AG10803 (cell line): ENCODE data around the gene TP53I3.

ENCODE experiments used
- DNase-seq: peaks from one replicate; pipeline ENCODE4 v3.0.0; 2010; ENCODE audit warnings: low read depth
- H3K4me3 ChIP-seq: 2 replicates; pipeline ENCODE4 v1.5.1; 2011; ENCODE audit warnings: mild to moderate bottlenecking, low read length, control low read depth
- TF ChIP-seq, protein P1 (sequence below): conservative IDR thresholded peaks from 2 replicates; pipeline ENCODE4 v1.5.1; 2011; ENCODE audit warnings: mild to moderate bottlenecking, low read length, control low read depth, inconsistent platforms

TP53I3 gene

DNA sequence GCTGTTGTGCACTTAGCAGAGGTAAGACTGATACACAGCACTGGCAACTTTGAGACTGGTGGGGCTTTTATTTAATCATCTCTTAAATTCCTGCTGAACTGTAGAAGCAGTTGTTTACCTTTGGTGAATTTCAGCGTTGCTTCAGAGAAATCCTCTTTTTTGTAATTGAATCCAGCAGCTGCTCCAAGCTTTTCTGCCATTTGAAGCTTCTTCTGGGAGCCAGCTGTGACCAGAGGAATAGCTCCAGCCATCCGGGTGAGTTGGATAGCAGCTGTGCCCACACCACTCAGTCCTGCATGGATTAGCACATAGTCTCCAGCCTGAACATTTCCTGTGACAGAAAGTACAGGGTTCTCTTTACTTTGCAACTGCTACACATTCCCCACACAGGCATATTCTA lies 3.9 kb downstream of the TP53I3 start:
- DNase-seq: peak; percentile 53
- no peak overlapping the region for H3K4me3 ChIP-seq
- TF ChIP-seq, protein P1, sequence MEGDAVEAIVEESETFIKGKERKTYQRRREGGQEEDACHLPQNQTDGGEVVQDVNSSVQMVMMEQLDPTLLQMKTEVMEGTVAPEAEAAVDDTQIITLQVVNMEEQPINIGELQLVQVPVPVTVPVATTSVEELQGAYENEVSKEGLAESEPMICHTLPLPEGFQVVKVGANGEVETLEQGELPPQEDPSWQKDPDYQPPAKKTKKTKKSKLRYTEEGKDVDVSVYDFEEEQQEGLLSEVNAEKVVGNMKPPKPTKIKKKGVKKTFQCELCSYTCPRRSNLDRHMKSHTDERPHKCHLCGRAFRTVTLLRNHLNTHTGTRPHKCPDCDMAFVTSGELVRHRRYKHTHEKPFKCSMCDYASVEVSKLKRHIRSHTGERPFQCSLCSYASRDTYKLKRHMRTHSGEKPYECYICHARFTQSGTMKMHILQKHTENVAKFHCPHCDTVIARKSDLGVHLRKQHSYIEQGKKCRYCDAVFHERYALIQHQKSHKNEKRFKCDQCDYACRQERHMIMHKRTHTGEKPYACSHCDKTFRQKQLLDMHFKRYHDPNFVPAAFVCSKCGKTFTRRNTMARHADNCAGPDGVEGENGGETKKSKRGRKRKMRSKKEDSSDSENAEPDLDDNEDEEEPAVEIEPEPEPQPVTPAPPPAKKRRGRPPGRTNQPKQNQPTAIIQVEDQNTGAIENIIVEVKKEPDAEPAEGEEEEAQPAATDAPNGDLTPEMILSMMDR: no peak

DNA sequence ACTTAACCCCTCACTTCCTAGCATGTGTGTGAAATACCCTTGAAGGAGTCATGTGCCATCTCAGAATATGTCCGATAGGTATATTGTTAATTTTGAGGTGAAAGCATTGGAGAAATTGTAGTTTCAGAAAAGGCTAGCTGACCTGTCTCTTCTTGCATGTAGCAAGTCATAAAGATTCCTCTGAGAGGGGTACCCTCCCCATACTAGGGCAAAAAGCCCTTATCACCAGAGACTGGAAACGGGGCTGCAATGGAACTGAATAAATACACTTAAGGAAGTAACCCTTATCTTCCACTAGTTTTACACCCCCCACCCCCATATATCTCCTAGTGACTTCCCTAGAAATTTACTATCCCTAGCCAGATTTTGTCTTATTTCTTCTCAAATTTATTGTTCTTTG lies 6.8 kb downstream of the TP53I3 start:
- peak overlapping the region; percentile 98 for H3K4me3 ChIP-seq
- DNase-seq: no peak
- TF ChIP-seq, protein P1: no peak

DNA sequence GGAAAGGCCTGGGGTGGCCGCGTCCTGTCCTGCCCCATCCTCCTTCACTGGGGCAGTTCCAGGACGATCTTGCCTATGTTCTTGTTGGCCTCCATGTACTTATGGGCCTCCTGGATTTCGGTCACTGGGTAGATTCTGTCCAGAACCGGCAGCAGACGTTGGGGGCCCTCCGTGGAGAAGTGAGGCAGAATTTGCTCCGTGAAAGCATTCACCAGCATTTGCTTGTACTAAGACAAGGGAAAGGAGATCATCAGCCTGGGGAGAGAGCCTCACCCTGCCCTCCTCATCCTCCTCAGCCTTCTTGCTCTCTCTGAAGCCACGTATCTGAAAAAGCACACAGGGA lies 7.1 kb downstream of the TP53I3 start:
- DNase-seq: no peak
- peak overlapping the region; percentile 98 for H3K4me3 ChIP-seq
- TF ChIP-seq, protein P1: no peak

DNA sequence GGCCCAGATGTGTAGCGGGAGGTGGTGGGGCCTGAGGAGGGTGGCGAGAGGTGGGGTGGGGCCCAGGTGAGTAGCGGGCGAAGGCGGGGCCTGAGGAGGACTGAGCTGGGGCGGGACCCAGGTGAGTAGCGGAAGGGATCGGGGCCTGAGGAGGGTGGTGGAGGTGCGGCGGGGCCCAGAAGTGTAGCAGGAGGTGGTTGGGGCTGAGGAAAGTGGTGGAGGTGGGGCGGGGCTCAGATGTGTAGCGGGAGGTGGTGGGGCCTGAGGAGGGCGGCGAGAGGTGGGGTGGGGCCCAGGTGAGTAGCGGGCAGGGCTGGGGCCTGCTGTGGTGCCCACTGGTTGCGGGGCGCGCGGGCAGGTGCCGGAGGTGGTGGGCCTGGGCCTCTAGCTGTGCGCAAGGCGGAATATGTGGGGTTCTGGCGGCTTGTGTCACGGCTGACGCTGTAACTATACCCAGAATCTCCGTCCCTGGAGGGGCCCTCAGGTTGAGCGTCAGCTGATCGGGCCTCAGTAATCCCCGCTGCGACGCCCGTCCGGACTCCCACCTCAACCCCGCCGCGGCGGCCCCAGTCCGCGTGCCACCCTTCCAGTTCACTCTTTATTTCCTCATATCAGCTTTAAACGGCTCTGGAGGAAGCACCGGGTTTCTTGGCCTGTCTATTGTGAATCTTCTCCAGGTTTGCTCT lies 7.6 kb downstream of the TP53I3 start:
- DNase-seq: peak; percentile 16
- H3K4me3 ChIP-seq: peak overlapping the region; percentile 98
- TF ChIP-seq, protein P1: no peak

DNA sequence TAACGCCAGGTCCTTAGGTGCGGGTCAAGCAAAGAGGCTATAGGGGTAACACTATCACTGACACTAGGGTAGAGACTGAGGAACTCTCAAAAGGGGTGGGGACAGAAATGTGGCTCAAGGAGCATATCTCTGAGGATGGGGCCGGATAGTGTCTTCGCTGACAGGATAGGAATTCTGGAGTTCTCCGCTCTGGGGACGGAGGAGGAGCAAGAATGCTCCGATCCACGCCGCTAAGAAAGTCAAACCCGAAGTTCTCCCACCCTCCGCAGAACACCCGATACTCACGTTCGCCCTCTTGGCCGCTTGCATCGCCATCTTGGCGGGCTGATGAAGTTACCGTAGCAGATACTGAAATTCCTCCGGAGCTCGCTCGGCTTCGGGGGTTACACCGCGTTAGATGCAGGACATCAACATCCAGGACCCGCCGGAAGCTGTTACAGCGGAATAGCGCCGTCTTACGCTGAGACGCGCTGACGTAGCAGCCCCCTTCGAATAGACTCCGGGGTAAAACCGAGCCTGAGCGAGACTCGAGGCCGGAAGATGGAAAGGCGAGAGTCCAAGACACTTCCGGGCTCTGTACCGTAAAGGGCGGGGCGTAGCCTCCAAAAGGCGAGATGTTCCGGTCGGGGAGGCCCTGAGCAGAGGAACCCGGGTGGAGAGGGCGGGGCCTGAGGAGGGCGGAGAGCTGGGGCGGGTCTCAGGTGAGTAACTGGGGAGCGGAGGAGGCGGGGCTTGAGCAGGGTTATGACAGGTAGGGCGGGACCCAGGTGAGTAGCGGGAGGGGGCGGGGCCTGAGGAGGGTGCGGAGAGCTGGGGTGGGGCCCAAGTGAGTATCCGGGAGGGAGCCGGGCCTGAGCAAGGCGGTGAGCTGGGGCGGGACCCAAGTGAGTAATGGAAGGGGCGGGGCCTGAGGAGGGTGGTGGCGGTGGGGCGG lies 8.5 kb downstream of the TP53I3 start, which contains the start of gene SF3B6:
Gene SF3B6 (minus strand): TSS at position 412 of the 934 bp plus-strand sequence. CDS start 97 bp downstream, at position 315.
- TF ChIP-seq, protein P1: no peak; the same call in 1 of the 2 replicates
- DNase-seq: peak; percentile 98
- H3K4me3 ChIP-seq: peak within 1 kb of the TSS; percentile 98

DNA sequence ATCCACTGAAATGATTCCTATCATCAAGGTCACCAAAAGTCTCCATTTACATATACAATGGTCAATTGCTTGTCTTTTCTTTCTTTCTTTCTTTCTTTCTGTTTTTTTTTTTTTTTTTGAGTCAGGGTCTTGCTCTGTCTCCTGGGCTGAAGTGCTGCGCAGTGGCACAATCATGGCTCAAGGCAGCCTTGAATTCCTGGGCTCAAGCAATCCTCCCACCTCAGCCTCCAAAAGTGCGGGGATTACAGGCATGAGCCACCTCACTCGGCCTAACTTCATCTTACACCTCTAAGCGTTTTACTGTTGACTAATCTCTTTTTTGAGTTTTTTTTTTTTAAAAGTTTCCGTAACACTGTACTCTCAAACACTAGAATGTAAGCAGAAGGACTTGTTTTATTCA lies 9.4 kb downstream of the TP53I3 start:
- DNase-seq: no peak
- TF ChIP-seq, protein P1: no peak
- H3K4me3 ChIP-seq: peak overlapping the region; percentile 98

DNA sequence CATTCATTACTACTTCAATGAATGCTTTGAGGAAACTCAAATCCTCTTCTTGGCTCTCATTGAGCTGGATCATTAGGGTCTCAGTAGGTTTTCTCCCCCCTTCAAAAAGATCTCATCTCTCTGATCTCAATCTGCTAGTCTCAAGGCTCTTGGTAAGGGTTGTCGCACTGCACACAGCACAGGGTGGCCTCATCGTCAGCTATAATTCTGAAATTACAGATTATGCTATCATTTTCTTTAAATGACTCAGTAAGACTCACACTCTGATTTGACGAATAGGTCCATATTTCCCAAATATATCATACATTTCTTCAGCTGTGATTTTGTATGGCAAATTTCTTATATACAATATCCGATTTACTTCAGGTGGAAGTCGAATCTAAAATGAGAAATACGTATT lies 10.8 kb downstream of the TP53I3 start:
- H3K4me3 ChIP-seq: no peak overlapping the region
- no peak for DNase-seq
- TF ChIP-seq, protein P1: no peak
